ENCODE results near the gene MLX. TPM values are rescaled to one million over a fixed set of nuclear protein-coding genes. Genes with fewer than 3 reads are reported as not detected.
A peak's percentile ranks its signal among the peaks of the same experiment; 100 is the strongest.

MLX gene
- total and polyA plus RNA-seq, 2 of the 8 experiments (the other 6 are each of a cell fraction or from before 2014, with no cell fraction given): 27.0 to 27.5 TPM

DNA sequence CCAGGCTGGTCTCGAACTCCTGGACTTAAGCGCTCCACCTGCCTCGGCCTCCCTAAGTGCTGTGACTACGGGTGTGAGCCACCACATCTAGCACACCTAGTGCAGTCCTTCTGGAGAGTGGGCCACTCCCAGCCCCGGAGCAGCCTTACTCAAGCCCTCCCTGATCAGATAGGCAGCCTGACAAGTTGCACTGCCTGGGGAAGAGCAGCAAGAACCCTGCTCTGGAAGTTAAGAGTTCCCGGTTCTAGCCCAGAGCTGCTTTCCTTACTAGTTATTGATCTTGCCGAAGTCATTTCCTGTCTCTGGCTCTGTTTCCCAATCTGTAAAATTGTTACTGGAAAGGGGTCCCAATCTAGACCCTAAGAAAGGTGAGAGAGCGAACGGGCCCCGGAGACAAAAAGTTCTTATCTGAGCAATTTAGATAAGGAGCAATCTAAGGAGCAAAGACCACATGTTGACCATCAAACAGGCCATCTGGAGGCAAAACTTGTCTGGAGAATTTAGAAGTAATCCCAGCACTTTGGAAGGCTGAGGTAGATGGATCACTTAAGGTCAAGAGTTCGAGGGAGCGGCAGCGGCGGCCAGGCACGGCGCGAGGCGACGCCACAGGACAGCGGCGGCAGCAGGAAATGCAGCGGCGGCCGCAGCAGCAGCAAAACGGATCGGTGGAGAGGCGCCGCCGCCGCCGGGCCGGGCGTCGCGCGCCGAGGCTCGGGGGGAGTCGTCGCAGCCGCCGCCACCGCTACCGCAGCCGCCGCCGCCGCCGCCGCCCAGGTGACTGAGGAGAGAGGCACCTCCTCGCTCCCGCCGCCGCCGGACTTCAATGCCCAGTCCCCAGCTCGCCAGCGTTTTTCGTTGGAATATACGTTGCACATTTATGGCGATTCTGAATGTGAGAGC lies 35.2 kb upstream of the MLX start (continued):
- TF ChIP-seq CTCF (IDR thresholded peaks at IDR 0.05; ENCODE audit: control extremely low read depth in 1 of 3, insufficient read depth in 1 of 3, low read depth in 1 of 3, low read length in 3 of 3): peak; percentile 22 to 46 (median 25); a peak in 2 of 4 replicates
- TF ChIP-seq POLR2A (IDR thresholded peaks at IDR 0.05; ENCODE audit: control extremely low read depth in 1 of 2, low read depth in 2 of 2, low read length in 2 of 2): no peak
